A549 (cell line): ENCODE data around the gene MARK1.

ENCODE experiments used
- BHLHE40 ChIP-seq: IDR thresholded peaks from 2 replicates; pipeline ENCODE4 v1.6.1; 2012; ENCODE audit warnings: low read depth, low read length, inconsistent platforms
- CHD4 ChIP-seq: fragments of 200-600 bp; sonication (generic); IDR thresholded peaks from 2 replicates; pipeline ENCODE4 v1.6.1; 2016; ENCODE audit warnings: antibody characterized with exemption, mild to moderate bottlenecking, borderline replicate concordance
- CTCF ChIP-seq: fragments of >200 bp; sonication (Bioruptor Twin); formaldehyde crosslinking; IDR thresholded peaks from 3 replicates; pipeline ENCODE4 v1.5.1; 2016
- EP300 ChIP-seq, 2 experiments: fragments of >200 bp; sonication (Bioruptor Twin); formaldehyde crosslinking; IDR thresholded peaks; 2 replicates in 1 of 2; 3 replicates in 1 of 2; pipeline ENCODE4 v1.6.1; 2016 to 2017
- HDAC2 ChIP-seq: fragments of 200-600 bp; sonication (generic); IDR thresholded peaks from 2 replicates; pipeline ENCODE4 v1.6.1; 2016
- KDM1A ChIP-seq: fragments of 200-600 bp; sonication (generic); IDR thresholded peaks from 2 replicates; pipeline ENCODE4 v1.6.1; 2016; ENCODE audit warnings: low read depth, mild to moderate bottlenecking
- MYC ChIP-seq: IDR thresholded peaks from 2 replicates; pipeline ENCODE4 v1.6.1; 2012; ENCODE audit warnings: mild to moderate bottlenecking, inconsistent platforms, low read length, improper control_type of control experiment, borderline replicate concordance
- POLR2A ChIP-seq: IDR thresholded peaks from 2 replicates; pipeline ENCODE4 v1.6.1; 2012; ENCODE audit warnings: mild to moderate bottlenecking, low read length
- POLR2AphosphoS2 ChIP-seq: conservative IDR thresholded peaks from 2 replicates; pipeline ENCODE4 v1.6.1; 2012; ENCODE audit warnings: low read length, improper control_type of control experiment, inconsistent platforms
- RAD21 ChIP-seq, 2 experiments: fragments of >200 bp in 1 of 2; sonication (Bioruptor Twin) in 1 of 2; formaldehyde crosslinking in 1 of 2; IDR thresholded peaks in 1 of 2; conservative IDR thresholded peaks in 1 of 2; 2 replicates in 1 of 2; 3 replicates in 1 of 2; pipeline ENCODE4 v1.6.1; 2012 to 2018; ENCODE audit warnings: inconsistent platforms in 1 of 2
- TF ChIP-seq, protein P1 (sequence below): IDR thresholded peaks from 2 replicates; pipeline ENCODE4 v1.6.1; 2012
- TF ChIP-seq, protein P2 (sequence below): fragments of 200-600 bp; sonication (generic); IDR thresholded peaks from 2 replicates; pipeline ENCODE4 v1.6.1; 2016; ENCODE audit warnings: antibody characterized with exemption, mild to moderate bottlenecking, moderate library complexity
- TF ChIP-seq, protein P3 (sequence below): fragments of 450-650 bp; IDR thresholded peaks from 2 replicates; pipeline ENCODE4 v1.6.1; 2014; ENCODE audit warnings: antibody characterized with exemption

DNA sequence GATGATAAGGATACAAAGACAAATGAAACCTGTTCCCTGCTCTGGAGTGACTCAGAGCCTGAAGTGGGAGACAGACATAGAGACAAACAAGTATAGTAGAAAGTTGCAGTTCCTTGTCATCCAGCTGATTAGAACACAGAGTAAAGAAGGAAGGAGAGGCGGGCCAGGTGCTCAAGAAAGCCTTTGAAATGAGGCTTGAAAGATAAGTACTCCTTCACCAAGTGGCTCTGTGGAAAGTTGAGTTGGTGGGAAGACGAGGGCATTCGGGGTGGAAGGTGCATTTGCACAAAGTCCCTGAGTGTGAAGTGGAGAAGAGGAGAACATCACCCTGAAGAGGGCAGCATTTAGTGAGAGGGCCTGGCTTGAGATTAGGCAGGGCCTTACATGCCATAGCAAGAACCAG, 17.0 kb downstream of the MARK1 start:
- TF ChIP-seq RAD21 (conservative IDR thresholded peaks at IDR 0.05 in 1 of 2, IDR thresholded peaks at IDR 0.05 in 1 of 2), result 0 out of 5 replicates have a peak, but pooled peaks of 1 of the 2 experiments have one; percentile 18
- TF ChIP-seq, protein P1, sequence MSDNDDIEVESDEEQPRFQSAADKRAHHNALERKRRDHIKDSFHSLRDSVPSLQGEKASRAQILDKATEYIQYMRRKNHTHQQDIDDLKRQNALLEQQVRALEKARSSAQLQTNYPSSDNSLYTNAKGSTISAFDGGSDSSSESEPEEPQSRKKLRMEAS, result no peak
- no peak for TF ChIP-seq MYC
- TF ChIP-seq, protein P2, sequence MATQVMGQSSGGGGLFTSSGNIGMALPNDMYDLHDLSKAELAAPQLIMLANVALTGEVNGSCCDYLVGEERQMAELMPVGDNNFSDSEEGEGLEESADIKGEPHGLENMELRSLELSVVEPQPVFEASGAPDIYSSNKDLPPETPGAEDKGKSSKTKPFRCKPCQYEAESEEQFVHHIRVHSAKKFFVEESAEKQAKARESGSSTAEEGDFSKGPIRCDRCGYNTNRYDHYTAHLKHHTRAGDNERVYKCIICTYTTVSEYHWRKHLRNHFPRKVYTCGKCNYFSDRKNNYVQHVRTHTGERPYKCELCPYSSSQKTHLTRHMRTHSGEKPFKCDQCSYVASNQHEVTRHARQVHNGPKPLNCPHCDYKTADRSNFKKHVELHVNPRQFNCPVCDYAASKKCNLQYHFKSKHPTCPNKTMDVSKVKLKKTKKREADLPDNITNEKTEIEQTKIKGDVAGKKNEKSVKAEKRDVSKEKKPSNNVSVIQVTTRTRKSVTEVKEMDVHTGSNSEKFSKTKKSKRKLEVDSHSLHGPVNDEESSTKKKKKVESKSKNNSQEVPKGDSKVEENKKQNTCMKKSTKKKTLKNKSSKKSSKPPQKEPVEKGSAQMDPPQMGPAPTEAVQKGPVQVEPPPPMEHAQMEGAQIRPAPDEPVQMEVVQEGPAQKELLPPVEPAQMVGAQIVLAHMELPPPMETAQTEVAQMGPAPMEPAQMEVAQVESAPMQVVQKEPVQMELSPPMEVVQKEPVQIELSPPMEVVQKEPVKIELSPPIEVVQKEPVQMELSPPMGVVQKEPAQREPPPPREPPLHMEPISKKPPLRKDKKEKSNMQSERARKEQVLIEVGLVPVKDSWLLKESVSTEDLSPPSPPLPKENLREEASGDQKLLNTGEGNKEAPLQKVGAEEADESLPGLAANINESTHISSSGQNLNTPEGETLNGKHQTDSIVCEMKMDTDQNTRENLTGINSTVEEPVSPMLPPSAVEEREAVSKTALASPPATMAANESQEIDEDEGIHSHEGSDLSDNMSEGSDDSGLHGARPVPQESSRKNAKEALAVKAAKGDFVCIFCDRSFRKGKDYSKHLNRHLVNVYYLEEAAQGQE, result no peak
- TF ChIP-seq POLR2AphosphoS2, result no peak
- TF ChIP-seq CTCF, result no peak
- TF ChIP-seq, protein P3, sequence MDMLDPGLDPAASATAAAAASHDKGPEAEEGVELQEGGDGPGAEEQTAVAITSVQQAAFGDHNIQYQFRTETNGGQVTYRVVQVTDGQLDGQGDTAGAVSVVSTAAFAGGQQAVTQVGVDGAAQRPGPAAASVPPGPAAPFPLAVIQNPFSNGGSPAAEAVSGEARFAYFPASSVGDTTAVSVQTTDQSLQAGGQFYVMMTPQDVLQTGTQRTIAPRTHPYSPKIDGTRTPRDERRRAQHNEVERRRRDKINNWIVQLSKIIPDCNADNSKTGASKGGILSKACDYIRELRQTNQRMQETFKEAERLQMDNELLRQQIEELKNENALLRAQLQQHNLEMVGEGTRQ, result no peak
- TF ChIP-seq KDM1A, result no peak
- TF ChIP-seq EP300 (IDR thresholded peaks at IDR 0.05), result no peak
- TF ChIP-seq POLR2A, result no peak
- no peak for TF ChIP-seq CHD4
- no peak for TF ChIP-seq BHLHE40
- TF ChIP-seq HDAC2, result no peak
